GM19328 (cell line): ENCODE measurements around the gene UBL4A.

ENCODE experiments used
- ATAC-seq: cut with Tn5 transposase; IDR thresholded peaks from one replicate; pipeline ENCODE4 v1.9.1; 2021; ENCODE audit warnings: mild to moderate bottlenecking, moderate library complexity; ENCODE audit not compliant: unreplicated experiment

Gene UBL4A

DNA sequence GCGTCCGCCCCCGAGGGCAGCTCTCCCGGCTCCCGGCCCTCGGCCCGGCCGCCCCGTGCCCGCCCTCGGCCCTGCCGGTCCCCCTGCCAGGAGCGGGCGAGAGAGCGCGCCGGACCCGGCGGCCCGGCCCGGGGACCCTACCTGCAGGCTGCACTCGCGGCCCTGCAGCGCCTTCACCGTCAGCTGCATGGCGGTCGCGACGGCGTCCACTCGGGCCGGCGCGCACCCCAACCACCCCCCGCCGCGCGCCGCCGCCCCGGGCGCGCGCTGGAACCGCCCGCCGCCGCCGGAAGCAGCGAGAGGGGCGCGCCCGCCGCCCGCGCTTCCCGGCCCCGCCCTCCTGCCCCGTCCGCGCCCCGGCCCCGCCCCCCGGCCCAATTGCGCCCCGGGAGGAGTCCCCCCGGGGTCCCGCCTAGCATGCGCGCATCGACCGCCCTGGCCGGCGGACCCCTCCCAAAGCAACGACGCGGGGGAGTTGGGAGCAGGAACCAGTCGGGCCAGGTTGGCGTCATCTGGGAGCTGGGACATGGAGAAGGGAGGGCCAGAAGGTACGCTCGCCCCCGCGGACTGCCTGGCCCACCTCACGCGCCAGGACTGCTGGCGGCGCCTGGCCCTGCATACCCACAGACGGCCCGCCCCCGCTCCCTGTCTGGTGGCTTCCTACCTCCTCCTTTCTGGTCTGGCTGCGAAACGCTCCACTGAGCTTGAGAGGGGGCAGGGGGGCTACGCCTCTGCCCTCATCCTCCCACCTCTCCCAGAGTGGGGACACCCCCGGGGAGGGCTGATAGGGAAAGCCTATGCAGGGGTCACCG, at the start of gene UBL4A:
Gene UBL4A, minus strand, starts transcription at position 220 of the 812 bp plus-strand sequence. Its CDS starts 31 bp downstream, at position 189.
- no peak for ATAC-seq

DNA sequence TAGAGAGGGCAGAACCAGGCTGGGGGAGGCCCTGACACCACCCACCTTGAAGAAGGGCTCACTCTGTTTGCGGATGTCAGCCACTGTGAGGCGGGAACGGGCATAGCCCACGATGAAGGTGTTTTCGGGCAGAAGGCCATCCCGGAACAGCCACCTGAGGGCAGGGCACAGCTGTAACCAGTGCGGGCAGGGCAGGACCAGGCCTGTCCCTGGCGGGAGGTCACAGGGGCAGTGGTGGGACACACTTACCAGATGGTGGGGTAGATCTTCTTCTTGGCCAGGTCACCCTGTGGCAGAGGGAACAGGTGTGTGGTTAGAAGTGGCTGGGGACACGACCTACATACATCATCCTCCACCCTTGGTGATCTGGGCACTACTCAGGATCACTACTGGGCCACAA, 49.5 kb upstream of the UBL4A start:
- ATAC-seq, result no peak

DNA sequence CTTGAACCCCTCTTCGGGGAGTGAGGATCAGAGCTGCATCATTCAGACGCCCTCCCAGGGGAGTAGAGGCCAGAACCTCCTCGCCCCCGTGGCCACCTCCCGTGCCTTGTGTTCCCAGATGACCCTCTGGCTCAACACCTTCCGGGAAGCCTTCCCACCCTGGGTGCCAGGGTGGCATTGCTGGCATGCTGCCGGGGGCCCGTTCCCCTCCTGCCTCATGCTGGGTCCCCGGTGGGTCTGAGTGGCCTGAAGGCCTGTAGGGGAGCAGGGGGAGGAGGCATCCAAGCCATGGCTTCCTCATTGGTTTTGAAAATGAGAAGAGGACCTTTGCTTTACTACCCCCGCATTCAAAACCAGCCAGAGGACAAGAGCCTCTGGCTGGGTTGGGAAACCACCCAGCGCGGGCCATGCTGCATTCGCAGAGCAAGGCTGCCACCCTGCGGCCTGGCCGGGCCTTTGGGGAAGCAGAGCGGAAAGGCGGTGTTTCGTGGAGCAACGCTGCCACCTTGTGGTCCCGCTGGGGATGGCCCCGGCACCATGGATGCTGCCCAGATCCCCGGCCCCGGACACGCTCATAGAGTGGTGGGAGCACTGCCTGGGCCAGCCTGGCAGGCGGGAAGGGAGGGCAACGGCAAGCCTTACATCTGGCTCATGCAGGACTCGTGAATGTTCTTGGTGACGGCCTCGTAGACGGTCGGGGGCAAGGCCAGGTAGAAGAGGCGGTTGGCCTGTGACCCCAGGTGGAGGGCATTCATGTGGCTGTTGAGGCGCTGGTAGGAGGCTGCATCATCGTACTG, 48.3 kb upstream of the UBL4A start:
- ATAC-seq, result peak; percentile 96

DNA sequence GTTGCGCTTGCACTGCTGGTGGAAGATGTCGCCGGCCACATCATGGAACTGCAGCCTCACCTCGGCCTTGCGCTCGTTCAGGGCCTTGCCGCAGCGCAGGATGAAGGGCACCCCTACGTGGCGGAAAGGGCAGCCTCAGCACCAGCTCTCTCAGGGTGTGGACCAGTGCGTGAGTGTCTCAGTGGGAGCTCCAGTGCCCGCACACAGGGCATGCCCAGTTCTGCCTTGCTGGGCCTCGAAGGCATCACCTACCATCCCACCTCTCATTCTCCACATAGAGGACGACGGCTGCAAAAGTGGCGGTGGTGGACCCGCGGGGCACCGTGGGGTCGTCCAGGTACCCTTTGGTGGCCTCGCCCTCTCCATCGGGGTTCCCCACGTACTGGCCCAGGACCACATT, 46.3 kb upstream of the UBL4A start:
- no peak for ATAC-seq

DNA sequence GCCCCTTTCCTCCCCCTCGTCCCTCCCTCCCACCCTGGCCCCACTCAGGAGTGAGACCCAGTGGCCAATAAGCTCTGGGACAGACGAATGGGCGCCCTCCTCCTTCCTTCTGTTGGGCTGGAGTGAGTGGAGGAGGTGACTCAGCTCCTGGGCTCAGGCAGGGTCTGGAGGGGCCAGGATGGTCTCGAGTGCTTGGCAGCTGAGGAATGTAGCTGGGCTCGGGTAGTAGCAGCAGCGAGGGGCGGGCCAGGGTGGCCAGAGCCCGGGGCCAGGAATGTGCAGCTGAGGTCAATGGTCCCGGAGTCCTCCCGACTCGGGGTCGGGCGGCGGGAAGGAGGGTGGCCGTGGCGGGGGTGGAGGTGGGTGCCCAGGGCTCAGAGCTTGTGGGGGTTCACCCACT, 45.2 kb upstream of the UBL4A start:
- ATAC-seq, result no peak

DNA sequence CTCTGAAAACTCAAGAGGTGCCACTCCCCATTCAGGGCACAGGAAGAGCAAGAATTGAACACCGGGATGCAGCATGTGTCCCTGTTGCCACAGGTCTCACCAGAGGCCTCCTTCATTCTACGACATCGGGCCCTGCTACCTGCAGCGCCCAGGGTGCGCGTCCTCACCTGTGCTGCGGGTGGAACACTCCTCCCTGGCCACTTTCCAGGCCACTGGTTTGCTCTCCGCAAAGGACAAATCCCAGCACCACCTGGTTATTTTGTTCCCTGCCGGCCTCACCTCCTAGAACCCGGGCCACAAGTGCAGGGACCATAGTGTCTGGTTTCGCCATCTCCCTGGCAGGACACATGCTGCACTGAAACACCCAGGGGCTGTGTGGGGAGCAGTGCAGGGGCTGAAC, 43.9 kb upstream of the UBL4A start:
- ATAC-seq, result no peak

DNA sequence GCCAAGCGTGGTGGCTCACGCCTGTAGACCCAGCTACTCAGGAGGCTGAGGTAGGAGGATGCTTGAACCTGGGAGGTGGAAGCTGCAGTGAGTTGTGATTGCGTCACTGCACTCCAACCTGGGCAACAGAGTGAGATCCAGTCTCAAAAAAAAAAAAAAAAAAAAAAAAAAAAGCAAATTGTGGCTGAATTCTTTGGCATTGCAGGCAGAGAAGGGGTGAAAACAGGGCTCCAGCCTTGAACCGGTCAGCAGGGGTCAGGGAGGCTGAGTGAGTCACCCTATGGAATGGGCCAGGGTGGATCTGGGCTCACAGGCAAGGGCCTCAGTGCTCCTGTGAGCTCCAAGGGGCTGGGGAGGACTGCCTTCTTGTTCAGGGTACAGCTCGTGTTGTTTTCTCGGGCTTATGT, 42.8 kb upstream of the UBL4A start:
- ATAC-seq, result no peak

DNA sequence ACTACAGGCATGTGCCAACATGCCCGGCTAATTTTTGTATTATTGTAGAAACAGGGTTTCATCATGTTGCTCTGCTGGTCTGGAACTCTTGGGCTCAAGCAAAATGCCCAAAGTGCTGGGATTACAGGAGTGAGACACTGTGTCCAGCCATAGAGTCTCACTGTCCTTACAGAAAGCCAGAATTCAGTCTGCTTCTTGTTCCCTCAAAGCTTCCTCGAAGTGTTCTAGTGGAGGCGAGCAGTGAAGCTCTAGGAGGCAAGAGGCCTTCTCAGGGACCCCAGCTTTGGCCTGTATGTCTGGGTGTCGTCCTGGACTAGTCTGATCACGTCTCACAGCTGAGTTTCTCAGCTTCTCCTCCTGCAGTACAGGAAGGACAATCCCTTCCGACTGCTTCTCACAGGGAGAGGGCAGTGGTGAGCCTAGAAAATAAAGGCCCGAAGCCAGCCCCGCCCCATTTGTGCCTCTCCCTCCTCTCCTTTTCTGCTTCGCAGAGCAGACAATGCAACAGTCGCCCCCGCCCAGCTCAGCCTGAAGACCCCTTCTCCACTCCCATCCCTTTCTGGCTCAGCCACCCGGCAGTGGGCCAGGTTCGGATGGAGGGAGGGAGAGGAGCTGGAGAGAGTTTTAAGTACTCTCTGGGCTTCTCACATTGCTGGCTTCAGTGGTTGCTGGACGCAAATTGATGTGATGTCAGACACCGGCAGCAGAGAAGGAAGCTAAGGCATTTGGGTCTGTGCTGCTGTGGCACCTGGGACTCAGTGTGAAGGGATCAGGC, 40.7 kb upstream of the UBL4A start:
- no peak for ATAC-seq

DNA sequence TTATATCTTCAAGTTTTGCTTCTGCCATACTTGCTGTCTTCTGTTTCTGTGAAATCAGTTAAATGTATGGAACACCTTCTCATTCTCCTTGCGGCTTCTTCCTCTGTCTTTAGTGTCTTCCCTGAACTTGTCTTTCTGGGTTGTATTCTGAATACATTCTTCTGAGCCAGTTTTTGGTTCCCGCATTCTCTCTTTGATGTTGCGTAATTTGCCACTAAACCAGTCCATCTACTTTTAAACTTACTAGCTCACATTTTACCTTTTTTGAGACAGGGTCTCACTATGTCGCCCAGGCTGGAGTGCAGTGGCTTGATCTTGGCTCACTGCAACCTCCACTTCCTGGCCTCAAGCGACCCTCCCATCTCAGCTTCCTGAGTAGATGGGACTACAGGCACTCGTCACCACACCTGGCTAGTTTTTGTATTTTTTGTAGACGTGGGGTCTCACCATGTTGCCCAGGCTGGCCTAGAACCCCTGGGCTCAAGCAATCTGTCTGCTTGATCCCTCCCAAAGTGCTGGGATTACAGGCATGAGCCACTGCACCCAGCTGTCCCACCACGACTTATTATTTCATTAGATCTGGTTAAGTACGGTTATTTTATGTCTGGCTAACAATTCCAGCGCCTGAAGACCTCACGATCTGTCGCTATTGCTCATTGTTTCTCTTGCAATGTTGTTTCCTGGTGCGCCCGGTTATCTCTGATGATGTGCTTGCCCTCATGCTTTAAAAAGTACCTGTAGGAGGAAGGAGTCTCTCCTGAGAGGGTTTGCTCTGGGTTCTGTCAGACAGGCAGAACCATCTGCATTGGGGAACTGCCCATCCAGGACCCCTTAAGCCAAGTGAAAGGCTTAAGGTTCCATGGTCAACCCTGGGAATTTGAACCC, 39.4 kb upstream of the UBL4A start:
- no peak for ATAC-seq

DNA sequence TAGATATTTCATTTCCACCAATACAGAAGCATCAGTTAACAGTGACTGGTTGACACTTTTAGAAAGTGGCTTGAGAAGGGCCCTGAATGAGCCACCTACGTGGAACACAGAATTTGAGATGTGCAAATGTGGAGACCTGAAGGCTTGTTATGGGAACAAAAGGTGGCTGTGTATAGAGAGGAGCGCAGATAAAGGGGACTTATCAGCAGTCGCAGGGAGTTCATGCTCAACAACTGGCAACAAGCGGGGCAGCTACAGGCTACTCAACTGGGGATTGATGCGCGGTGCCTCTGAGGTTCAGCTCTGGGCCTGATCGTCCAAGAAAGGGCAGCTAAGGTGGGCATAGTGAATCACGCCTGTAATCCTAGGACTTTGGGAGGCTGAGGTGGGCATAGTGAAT, 33.0 kb upstream of the UBL4A start:
- ATAC-seq, result no peak

DNA sequence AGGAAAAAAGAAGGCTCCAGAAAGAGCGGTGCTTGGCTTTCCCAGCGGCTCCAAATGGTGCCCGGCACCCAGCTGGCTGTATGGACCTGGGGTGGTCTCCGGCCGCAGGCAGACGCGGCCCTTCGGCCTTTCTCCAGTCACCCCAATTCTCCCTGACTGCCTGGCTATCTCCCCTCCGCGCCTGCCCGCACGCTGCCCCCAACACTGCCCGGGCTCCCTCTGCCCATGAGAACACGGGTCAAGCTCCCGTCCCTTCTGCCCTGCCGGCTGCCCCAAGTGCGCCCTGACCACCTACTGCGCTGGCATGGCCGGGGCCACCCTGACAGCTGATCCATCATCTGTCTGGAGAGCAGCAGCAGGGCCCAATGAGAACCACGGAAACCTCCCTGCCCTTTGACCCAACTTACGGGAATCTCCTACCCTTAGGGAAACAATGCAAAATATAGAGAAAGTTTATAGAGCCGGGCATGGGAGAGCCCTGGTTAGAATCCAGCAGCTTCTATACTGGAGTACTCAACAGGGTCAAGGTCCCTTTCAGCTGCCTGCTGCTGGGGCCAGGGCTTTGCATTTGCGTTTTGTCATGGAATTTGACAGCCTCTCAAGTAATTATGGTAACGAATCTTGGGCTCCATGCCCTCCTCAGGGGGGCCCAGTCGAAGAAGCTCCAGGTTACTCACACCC, 30.8 kb upstream of the UBL4A start:
- no peak for ATAC-seq

DNA sequence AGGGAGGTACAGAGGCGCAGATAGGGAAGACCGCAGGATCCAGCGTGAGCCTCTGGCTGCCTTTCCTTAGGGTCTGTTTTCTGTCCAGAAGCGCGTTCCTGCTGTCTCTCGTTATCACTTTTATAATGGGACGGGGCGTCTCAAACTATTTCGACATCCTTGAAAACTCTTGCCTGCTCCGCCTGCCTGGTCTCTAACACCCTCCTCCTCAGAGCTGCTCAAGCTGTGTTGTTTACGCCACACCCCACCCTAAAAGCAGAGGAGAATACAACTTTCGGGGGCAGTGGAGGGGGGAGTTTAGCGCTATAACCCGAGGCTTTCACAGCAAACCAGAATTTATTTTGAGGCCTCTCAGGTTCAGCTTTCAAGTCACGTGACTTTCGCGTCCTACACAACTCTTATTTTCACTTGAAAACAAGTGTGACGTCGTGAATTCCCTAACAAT, 30.3 kb upstream of the UBL4A start:
- ATAC-seq, result no peak

DNA sequence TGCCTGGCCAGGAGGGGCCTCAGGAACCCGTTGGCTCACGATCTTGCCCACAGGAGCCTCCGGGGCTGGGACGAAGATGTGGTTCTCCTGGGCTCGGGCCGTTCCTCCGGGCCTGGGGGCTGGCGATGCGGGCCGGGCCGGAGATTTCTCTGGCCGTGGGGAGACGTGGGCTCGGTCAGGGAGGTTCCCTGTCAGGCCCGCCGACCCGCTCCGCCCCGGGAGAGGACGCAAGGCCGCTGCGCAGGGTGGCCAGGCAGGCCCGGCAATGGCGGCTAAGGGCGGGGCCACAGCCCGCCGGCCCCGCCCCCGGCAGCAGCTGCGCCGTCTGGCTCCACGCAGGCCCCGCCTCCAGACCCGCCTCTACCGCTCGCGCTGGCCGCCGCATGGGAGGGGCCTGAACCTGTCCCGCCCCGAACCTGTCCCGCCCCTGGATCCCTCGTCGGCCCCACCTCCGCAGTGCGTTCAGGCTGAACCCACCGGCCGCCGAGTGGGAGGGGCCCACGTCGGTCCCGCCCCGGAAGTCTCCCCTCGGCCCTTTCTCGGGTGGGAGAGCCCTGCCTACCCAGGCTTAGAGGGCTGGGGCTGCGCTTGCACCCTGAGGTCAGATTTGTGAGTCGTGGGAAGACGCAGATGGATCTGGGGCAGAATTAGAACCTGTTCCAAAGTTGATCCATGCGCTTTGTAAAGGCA, 29.7 kb upstream of the UBL4A start, which contains the start of gene FAM3A:
Gene FAM3A, minus strand, starts transcription at position 267 of the 690 bp plus-strand sequence. CDS start 460 bp downstream, outside the sequence.
- ATAC-seq, result peak; percentile 78

DNA sequence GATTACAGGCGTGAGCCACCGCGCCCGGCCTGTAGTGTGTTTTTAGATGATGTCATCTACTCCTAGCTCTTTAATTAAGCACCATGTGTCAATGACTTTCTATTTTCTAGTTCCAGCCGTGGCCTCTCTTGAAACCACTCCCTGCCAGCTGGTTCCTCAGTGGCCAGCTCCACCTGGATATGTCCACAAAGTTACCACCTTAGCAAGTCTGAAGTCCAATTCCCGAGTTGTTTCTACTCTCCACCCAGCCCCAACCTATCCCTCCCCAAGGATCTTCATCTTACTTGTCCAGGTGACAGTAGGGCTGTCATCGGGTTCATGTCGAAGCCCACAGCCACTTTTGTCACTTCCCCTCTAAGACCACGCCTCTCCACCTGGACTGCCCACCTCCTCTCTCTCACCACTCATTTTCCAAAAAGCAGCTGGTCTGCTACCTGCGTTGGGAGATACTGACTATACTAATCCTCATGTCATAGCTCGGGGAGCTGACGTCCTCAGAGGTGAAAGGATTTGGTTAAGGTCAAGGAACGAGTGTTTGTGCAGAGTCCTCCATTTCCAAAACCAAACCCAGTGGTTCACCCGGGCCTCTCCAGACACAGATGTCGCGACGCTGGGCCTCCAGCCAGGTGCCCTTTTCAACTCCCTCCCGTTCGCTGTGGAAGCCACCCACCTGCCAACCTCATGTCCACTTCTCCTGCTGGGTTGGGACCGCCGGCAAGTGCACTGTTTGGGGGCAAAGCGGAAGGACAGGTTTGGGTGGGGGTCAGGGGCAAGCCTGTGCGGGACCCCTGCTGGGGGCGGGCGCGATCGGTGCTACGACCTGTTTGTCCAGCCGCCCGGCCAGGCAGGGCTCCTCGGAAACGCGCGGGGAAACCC, 28.9 kb upstream of the UBL4A start:
- ATAC-seq, result peak; percentile 4

DNA sequence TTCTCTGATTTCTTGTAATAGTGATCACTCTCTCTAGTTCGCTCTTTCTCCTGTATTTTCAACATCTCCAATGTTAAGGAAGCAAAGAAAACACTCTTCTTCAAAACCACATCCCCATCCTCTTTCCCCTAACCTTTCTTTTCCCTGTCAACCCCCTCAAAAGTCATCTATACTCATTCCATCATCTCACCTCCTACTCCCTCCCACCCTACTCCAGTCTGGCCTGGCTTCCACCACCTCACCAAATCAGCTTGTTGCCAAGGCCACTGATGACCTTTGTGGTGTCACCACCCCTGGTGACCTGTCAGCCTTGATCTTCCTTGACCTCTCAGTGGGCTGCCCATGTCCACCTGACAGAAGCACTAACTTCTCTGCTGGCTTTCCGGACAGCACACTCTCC, 27.3 kb upstream of the UBL4A start:
- no peak for ATAC-seq

DNA sequence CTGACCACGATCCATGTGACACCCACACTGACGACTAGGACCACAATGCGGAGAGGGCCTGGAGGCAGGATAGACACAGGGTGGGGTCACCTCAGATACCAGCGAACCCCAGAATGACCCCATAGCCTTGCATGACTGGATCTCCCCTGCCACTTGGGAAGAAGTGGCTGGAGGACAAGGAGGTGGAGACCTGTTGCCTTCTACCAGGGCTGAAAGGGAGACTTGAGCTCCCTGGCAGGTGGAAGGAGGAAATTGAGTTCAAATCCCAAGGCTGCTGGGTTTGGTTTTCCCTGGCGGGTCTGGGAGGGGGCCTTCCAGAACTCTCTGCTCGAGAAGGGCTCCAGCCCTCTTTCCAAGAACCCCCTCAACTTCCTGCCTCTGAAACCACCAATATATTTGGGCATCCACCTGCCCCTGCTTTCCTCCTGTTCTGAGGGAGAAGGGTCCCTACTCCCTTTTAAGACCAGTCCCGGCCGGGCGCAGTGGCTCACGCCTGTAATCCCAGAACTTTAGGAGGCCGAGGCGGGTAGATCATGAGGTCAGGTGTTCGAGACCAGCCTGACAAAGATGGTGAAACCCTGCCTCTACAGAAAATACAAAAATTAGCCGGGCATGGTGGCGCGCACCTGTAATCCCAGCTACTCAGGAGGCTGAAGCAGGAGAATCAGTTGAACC, 26.6 kb upstream of the UBL4A start:
- ATAC-seq, result no peak

DNA sequence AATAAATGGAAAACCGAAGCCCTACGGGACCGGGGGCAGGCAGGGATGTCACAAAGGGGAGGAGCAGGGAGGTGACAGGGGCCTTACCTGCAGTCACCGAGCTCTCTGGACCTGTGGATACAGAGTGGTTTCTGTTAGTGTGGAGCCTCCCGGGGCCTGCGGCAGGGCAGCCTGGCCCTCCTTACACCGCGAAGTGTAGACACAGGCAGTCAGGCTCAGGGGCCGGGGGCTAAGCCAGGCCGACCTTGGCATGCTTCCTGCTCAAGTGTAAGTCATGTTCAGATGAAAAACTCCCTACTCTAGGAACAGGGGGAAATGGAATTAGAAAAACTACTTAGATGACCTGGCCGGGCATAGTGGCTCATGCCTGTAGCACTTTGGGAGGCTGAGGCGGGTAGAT, 25.3 kb upstream of the UBL4A start:
- no peak for ATAC-seq

DNA sequence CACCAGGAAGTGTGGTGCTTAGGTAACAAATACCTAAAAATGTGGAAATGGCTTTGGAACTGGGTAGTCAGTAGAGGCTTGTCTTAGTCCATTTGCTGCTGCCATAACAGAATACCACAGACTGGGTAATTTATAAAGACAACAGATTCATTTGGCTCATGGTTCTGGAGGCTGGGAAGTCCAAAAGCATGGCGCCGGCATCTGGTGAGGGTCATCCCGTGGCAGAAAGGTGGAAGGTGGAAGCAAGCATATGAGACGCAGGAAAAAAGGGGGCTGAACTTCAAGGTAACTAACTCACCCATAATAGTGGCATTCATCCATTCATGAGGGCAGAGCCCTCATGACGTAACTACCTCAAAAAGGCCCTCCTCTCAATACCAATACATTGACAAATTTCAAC, 23.0 kb upstream of the UBL4A start:
- ATAC-seq, result no peak
